Heart left ventricle (tissue), 13 donors: ENCODE data around the gene CLIP2.

ENCODE experiments used
- CTCF ChIP-seq, 12 donors: fragments of 200-600 bp; sonication (generic) in 4 of 12; IDR thresholded peaks; one replicate each; pipeline versions ENCODE4 v1.5.0 to v1.8.0; 2018 to 2022; ENCODE audit warnings: antibody characterized with exemption in 12 of 12, mild to moderate bottlenecking in 5 of 12
- POLR2A ChIP-seq, 2 donors: fragments of 450-650 bp; IDR thresholded peaks; one replicate each; pipeline ENCODE4 v1.6.1; 2017; ENCODE audit warnings: antibody characterized with exemption in 2 of 2, mild to moderate bottlenecking in 2 of 2, moderate library complexity in 2 of 2
- donor health status: ischemic (EF 13 %, LVEDD 7.1; RV severe dilation, severe dysfunction).
- donor health status: DM: no; HTN: yes; CAD: no.
- donor health status: DM: no; HTN: no; CAD: no.
- donor health status: ischemic (EF 25% LVEDD 6.9; RV normal size, moderate dysfunction).
- donor health status: ischemic (EF 25% LVEDD 5.7; RV mildly dilated, moderate dysfunction).
- donor health status: ischemic (EF 35%, LVEDD 5.7; RV mildly dilated, moderate dysfunction).
- donor health status: nonischemic (EF 11% LVEDD 7.7; RV severe dilation, severe dysfunction).
- donor health status: DM: yes; HTN: yes; CAD: no.
- donor health status: PGD.
- donor health status: ischemic (EF 29% LVEDD 5.4; RV normal size, mild dysfunction).
- donor health status: nonischemic (EF 23%, LVEDD 6.1; RV moderate dilation, normal function).

DNA sequence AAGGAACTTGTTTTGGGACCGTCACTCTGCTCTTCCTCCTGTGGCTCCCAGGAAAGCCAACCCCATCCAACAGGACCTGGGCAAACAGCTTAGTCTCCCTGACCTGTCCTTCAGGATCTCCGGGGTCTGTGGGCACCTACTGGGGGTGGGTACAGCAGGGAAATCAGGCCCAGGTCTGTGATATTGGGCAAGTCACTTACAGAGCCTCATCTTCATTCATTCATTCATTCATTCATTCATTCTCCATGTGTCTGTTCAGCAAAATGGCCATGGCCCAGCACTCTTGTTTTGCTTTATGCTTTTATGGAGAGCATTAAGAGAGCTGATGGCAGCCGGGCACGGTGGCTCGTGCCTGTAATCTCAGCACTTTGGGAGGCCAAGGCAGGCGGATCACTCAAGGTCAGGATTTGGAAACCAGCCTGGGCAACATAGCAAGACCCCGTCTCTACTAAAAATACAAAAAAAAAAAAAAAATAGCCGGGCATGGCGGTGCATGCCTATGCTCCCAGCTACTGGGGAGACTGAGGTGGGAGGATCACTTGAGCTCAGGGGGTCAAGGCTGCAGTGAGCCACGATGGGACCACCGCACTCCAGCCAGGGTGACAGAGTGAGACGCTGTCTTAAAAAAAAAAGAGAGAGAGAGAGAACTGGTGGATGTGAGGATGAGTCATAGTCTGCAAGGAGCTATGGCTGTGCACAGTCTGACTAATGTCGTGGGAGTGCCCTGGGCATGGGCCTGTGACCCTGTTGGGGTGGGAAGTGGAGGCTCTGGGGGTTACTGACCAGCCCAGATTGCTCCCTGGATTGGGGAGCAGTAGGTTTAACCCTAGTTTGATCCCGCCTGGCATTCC, 54.3 kb downstream of the CLIP2 start:
- TF ChIP-seq CTCF (IDR thresholded peaks at IDR 0.05) (no peak), POLR2A (IDR thresholded peaks at IDR 0.05) (no peak)
